Astrocyte of the cerebellum (primary cell): Measurements from ENCODE around the gene STK24.

Experiments used
- DNase-seq: peaks from one replicate; pipeline ENCODE4 v3.0.0-alpha.2; 2011; ENCODE audit warnings: low read depth
- H3K4me3 ChIP-seq: 2 replicates; pipeline ENCODE4 v1.5.1; 2011; ENCODE audit warnings: mild to moderate bottlenecking, low read depth, low read length, moderate library complexity
- in situ Hi-C: cut with HindIII; loops from 2 replicates; pipeline ENCODE4 v1.10.0; 2017; ENCODE audit warnings: low sequenced_read_pairs
- TF ChIP-seq, protein P1 (sequence below): IDR thresholded peaks from 2 replicates; pipeline ENCODE4 v1.5.1; 2012; ENCODE audit warnings: low read length, low read depth, moderate library complexity, mild to moderate bottlenecking; ENCODE audit errors: missing control alignments

Gene STK24

DNA sequence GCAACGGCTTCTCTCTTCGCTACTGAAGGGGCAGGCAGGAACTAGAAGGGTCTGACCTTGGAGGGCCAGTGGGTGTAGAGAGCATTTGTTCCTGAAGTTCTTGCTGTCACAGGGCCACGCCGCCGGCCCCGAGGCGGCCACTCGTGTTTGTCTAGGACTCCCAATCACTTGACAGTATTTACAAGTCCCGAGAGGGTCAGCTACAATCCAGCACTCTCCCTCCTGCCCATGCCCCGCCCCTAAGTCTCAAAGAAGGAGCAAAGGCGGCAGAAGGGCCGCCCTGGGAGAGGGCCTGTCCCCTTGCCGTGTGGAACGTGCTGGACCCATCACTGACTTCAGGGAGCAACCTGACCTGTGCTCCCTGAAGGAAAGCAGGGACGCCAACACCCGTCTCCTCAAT lies 118.5 kb downstream of the STK24 start:
- TF ChIP-seq, protein P1, sequence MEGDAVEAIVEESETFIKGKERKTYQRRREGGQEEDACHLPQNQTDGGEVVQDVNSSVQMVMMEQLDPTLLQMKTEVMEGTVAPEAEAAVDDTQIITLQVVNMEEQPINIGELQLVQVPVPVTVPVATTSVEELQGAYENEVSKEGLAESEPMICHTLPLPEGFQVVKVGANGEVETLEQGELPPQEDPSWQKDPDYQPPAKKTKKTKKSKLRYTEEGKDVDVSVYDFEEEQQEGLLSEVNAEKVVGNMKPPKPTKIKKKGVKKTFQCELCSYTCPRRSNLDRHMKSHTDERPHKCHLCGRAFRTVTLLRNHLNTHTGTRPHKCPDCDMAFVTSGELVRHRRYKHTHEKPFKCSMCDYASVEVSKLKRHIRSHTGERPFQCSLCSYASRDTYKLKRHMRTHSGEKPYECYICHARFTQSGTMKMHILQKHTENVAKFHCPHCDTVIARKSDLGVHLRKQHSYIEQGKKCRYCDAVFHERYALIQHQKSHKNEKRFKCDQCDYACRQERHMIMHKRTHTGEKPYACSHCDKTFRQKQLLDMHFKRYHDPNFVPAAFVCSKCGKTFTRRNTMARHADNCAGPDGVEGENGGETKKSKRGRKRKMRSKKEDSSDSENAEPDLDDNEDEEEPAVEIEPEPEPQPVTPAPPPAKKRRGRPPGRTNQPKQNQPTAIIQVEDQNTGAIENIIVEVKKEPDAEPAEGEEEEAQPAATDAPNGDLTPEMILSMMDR = no peak
- in situ Hi-C loops = no loop called here
- no peak overlapping the region for H3K4me3 ChIP-seq
- no peak for DNase-seq

DNA sequence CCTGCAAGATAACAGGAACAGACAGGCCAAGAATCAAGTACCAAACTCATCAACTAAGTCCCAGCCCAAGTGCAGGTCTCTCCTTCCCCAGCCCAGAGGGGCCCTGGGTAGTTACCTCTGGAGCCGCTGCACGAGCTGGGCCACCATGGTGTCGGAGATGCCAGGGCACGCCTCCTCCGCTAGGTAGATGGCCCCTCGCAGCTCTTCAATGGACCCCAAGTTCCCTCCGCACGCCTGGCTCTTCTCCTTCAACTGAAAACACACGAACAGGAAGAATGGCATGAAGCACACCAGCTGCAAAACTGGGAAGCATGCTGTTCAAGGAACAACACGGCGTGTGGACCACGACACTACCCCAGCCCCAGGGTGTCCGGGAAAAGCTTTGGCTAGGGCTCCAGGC lies 119.9 kb downstream of the STK24 start:
- H3K4me3 ChIP-seq = no peak overlapping the region
- in situ Hi-C loops = no loop called here
- TF ChIP-seq, protein P1 = no peak
- no peak for DNase-seq

DNA sequence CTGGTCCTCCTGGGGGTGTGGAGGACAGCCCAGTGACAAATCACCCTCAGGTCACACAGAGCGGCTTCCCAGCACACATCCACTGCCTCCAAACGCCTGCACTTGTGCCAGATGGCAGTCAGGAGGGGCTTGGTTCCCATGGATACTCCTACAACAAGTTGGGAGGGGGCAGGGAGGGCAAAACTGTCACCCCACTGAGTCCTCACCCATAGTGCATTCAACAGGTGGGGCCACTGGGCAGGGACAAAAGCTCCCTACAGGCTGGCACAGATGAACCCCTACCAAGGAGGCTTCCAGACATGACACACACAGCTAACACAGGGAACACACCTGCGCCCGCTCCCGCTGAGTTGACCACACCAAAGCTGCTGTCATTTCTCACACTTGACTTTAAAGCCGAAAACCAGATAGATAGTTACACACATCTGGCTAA lies 120.5 kb downstream of the STK24 start:
- TF ChIP-seq, protein P1 = no peak
- no peak for DNase-seq
- in situ Hi-C loops = no loop called here
- H3K4me3 ChIP-seq = no peak overlapping the region

DNA sequence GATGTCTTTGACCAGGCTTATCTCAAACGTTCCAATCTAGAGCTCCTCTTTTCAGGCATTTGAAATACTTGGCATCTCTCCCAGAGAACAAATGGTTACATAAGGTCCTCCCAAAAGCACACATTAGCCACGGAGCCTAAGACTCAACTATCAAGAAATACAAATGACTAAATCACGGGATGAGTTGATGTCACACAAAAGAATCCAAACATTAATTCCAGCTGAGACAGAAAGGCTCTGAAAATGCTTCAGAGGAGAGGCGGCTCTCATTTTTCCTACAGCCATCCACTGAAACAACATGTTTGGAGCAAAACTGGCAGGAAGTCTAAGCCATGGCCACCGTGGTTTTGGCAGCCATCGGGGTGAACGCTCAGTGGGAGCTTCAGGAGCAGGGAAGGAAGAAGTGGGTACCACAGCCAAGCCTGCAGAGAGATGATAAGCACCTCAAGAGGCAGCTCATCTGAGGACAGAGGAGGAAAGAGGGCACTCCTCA lies 122.5 kb downstream of the STK24 start:
- H3K4me3 ChIP-seq = no peak overlapping the region
- peak; percentile 86 for DNase-seq

DNA sequence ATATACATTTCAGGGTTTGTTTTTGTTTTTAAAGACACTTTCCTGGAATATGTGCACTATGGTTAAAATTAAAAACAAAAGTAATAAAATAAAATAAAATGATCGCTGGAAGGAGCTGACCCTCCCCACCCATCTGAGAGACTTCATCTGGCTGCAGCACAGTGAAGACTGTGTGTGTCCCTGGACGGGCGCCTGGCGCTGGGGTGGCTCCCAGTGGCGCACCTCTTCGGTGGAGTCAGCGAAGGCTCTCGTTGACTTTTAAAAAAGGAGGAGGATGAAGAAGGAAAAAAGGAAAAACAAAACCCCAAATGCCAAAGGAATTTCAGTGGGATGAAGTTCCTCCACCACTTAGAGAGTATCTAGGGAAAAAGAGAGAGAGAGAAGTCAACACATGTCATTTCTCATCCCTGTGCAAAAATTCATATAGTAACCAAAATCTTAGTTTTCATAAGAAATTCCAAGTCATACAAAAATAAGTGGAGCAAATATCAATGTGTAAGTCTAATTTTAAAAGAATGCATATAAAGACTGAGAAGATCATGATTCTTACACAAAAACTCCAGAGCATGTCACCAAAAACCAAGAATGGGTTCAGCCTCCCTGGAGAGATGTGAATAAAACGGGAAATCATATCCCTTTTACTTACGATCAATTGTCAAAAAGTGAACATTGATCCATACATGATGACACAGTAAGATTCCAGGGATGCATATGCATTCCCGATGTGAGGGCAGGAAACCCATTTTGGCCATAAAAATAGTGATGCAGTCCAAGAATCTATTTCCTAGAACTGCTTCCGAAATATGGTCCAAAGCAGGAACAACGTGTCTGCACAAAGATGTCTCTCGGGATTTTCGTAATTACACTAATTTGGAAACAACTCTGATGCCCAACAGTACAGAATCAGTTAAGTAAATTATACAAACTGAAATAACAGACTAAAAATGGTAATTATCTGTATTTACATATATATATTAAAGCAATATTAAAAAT lies 123.8 kb downstream of the STK24 start:
- no peak overlapping the region for H3K4me3 ChIP-seq
- in situ Hi-C loops = no loop called here
- no peak for DNase-seq
- TF ChIP-seq, protein P1 = no peak

More for the DNA sequence above, 122.5 kb downstream of the STK24 start:
- TF ChIP-seq, protein P1 = no peak
- in situ Hi-C loops = no loop called here

DNA sequence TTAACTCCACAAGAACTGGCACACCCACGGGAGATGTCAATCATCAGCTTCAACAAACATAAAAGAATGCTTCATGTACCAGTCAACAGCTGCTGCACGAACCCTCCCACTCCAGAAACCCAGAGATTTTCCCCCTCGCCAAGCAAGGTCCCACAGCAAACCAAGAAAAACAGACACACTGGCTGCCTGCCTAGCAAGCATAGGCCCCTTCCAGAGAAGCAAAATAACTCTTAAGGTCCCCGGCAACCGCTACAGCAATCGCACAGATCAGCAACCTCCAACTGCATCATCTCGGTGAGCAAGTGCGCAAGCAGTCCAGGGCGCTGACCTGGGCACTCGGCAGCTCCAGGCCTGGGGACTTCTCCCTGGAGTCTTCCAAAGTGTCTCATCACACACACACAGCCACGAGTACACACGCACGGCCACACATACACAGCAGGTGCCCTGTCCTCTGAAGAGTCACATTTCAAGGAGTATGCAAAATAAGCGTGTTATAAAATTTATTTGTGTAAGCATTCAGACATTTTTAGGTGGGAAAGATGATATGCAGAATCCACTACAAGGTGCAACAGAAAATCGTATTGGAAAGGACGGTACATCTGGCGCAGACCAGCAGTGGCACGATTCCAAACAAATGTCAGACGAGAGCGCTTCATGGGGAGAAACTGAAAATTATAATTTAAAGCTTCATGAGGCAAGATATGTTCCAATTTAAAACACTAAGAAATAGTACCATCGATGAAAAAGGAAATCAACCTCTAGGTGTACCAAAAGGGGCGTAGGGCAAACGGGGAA lies 125.0 kb downstream of the STK24 start:
- TF ChIP-seq, protein P1 = no peak
- DNase-seq = peak; percentile 85
- no peak overlapping the region for H3K4me3 ChIP-seq
- in situ Hi-C loops = no loop called here
